T-helper 2 cell treated with Interferon-gamma antibody and Interleukin-4, amounts not matched to agents 5 μg/mL and 100 μg/mL, for 36 hours (primary cell): ENCODE results near the gene POLR2B.
"Not testable (repeated sequence)": the region's sequence is repeated elsewhere in the genome, so short reads cannot be mapped to it uniquely, and the experiment has no call there.

Experiments used
- DNase-seq: peaks from one replicate; pipeline ENCODE4 v3.0.0; 2021; ENCODE audit warnings: low spot score
- H3K27ac Mint-ChIP-seq: one replicate; pipeline ENCODE4 v1.8.0; 2021; ENCODE audit warnings: mild to moderate bottlenecking, mixed read lengths
- H3K27me3 Mint-ChIP-seq: one replicate; pipeline ENCODE4 v1.8.0; 2021; ENCODE audit warnings: low read depth, mixed read lengths
- H3K36me3 Mint-ChIP-seq: one replicate; pipeline ENCODE4 v1.8.0; 2021; ENCODE audit warnings: low read depth, mixed read lengths
- H3K4me1 Mint-ChIP-seq: one replicate; pipeline ENCODE4 v1.8.0; 2021; ENCODE audit warnings: low read depth, mixed read lengths
- H3K4me3 Mint-ChIP-seq: one replicate; pipeline ENCODE4 v1.8.0; 2022; ENCODE audit warnings: mild to moderate bottlenecking, moderate library complexity, mixed read lengths
- H3K9me3 Mint-ChIP-seq: one replicate; pipeline ENCODE4 v1.8.0; 2021; ENCODE audit warnings: mixed read lengths

The POLR2B gene

GRCh38 chr4:57020467-57021101, 41.9 kb downstream of the POLR2B start:
- H3K27ac Mint-ChIP-seq, result no peak overlapping the region
- H3K4me3 Mint-ChIP-seq, result no peak overlapping the region
- peaks cover 2% of the 10 kb centered on the region for H3K4me1 Mint-ChIP-seq
- peaks cover 69% of the 10 kb centered on the region for H3K36me3 Mint-ChIP-seq
- H3K9me3 Mint-ChIP-seq, result no peaks in the 10 kb centered on the region
- no peaks in the 10 kb centered on the region for H3K27me3 Mint-ChIP-seq
- no peak for DNase-seq

GRCh38 chr4:57023104-57023503, 44.4 kb downstream of the POLR2B start:
- DNase-seq, result no peak
- Mint-ChIP-seq H3K36me3 (peaks cover 72% of the 10 kb centered on the region), H3K4me1 (peaks cover 4% of the 10 kb centered on the region), H3K27ac (no peak overlapping the region), H3K27me3 (no peaks in the 10 kb centered on the region), H3K9me3 (no peaks in the 10 kb centered on the region), H3K4me3 (no peak overlapping the region)

- DNase-seq, result no peak
- Mint-ChIP-seq H3K27ac (no peak overlapping the region), H3K27me3 (peaks cover 4% of the 10 kb centered on the region), H3K9me3 (no peaks in the 10 kb centered on the region), H3K36me3 (peaks cover 16% of the 10 kb centered on the region), H3K4me3 (no peak overlapping the region), H3K4me1 (peaks cover 4% of the 10 kb centered on the region)
These were observed 55.8 kb downstream of the POLR2B start for GRCh38 chr4:57034520-57034919.

- no peak overlapping the region for H3K27ac Mint-ChIP-seq
These were observed 59.4 kb downstream of the POLR2B start for GRCh38 chr4:57037982-57038604.

GRCh38 chr4:57039345-57039744, 60.6 kb downstream of the POLR2B start:
- Mint-ChIP-seq H3K36me3 (no peaks in the 10 kb centered on the region), H3K4me3 (no peak overlapping the region), H3K9me3 (no peaks in the 10 kb centered on the region), H3K27me3 (peaks cover 11% of the 10 kb centered on the region), H3K4me1 (peaks cover 4% of the 10 kb centered on the region), H3K27ac (no peak overlapping the region)
- no peak for DNase-seq

More at GRCh38 chr4:57037982-57038604, 59.4 kb downstream of the POLR2B start:
- Mint-ChIP-seq H3K4me1 (peaks cover 4% of the 10 kb centered on the region), H3K36me3 (no peaks in the 10 kb centered on the region), H3K4me3 (no peak overlapping the region), H3K27me3 (peaks cover 10% of the 10 kb centered on the region), H3K9me3 (no peaks in the 10 kb centered on the region)
- DNase-seq, result no peak

- Mint-ChIP-seq H3K4me1 (peaks cover 4% of the 10 kb centered on the region), H3K27me3 (peaks cover 13% of the 10 kb centered on the region), H3K4me3 (no peak overlapping the region), H3K9me3 (no peaks in the 10 kb centered on the region), H3K27ac (no peak overlapping the region), H3K36me3 (no peaks in the 10 kb centered on the region)
- DNase-seq, result no peak
These were observed 61.8 kb downstream of the POLR2B start for GRCh38 chr4:57040510-57040909.

GRCh38 chr4:57041020-57041419, 62.3 kb downstream of the POLR2B start:
- H3K27me3 Mint-ChIP-seq, result peaks cover 15% of the 10 kb centered on the region
- H3K36me3 Mint-ChIP-seq, result no peaks in the 10 kb centered on the region
- no peaks in the 10 kb centered on the region for H3K9me3 Mint-ChIP-seq
- peaks cover 4% of the 10 kb centered on the region for H3K4me1 Mint-ChIP-seq
- no peak overlapping the region for H3K4me3 Mint-ChIP-seq
- no peak overlapping the region for H3K27ac Mint-ChIP-seq
- no peak for DNase-seq

GRCh38 chr4:57042711-57043169, 64.0 kb downstream of the POLR2B start:
- no peak for DNase-seq
- Mint-ChIP-seq H3K4me1 (peaks cover 4% of the 10 kb centered on the region), H3K27me3 (peaks cover 19% of the 10 kb centered on the region), H3K4me3 (no peak overlapping the region), H3K9me3 (no peaks in the 10 kb centered on the region), H3K36me3 (no peaks in the 10 kb centered on the region), H3K27ac (no peak overlapping the region)

GRCh38 chr4:57043347-57044251, 64.9 kb downstream of the POLR2B start:
- H3K36me3 Mint-ChIP-seq, result no peaks in the 10 kb centered on the region
- no peaks in the 10 kb centered on the region for H3K4me1 Mint-ChIP-seq
- no peak for DNase-seq
- no peaks in the 10 kb centered on the region for H3K9me3 Mint-ChIP-seq
- H3K4me3 Mint-ChIP-seq, result no peak overlapping the region
- no peak overlapping the region for H3K27ac Mint-ChIP-seq
- peaks cover 17% of the 10 kb centered on the region for H3K27me3 Mint-ChIP-seq

- Mint-ChIP-seq H3K27ac (no peak overlapping the region), H3K9me3 (no peaks in the 10 kb centered on the region), H3K27me3 (peaks cover 17% of the 10 kb centered on the region), H3K4me3 (no peak overlapping the region), H3K36me3 (no peaks in the 10 kb centered on the region), H3K4me1 (no peaks in the 10 kb centered on the region)
- DNase-seq, result no peak
These were observed 65.6 kb downstream of the POLR2B start for GRCh38 chr4:57044279-57044678.

- H3K27ac Mint-ChIP-seq, result no peak overlapping the region
- H3K4me1 Mint-ChIP-seq, result no peaks in the 10 kb centered on the region
- DNase-seq, result no peak
- no peak overlapping the region for H3K4me3 Mint-ChIP-seq
- peaks cover 13% of the 10 kb centered on the region for H3K27me3 Mint-ChIP-seq
- H3K9me3 Mint-ChIP-seq, result no peaks in the 10 kb centered on the region
- H3K36me3 Mint-ChIP-seq, result no peaks in the 10 kb centered on the region
These were observed 66.3 kb downstream of the POLR2B start for GRCh38 chr4:57044996-57045395.

- not testable (repeated sequence) for H3K36me3 Mint-ChIP-seq, H3K9me3 Mint-ChIP-seq, H3K4me1 Mint-ChIP-seq, DNase-seq, H3K4me3 Mint-ChIP-seq, H3K27ac Mint-ChIP-seq
- H3K27me3 Mint-ChIP-seq, result peaks cover 17% of the 10 kb centered on the region
These were observed 68.3 kb downstream of the POLR2B start for GRCh38 chr4:57047046-57047445.

- Mint-ChIP-seq H3K4me3 (no peak overlapping the region), H3K27me3 (peaks cover 17% of the 10 kb centered on the region), H3K4me1 (no peaks in the 10 kb centered on the region), H3K27ac (no peak overlapping the region), H3K9me3 (no peaks in the 10 kb centered on the region), H3K36me3 (no peaks in the 10 kb centered on the region)
- DNase-seq, result no peak
These were observed 70.1 kb downstream of the POLR2B start for GRCh38 chr4:57048590-57049304.
